Measurements from ENCODE around the gene C2orf68. TPM values are rescaled to one million over a fixed set of nuclear protein-coding genes. Genes with fewer than 3 reads are reported as not detected.

C2orf68 gene
- total RNA-seq, 1 experiment from 2014 or later = 23.7 TPM

DNA sequence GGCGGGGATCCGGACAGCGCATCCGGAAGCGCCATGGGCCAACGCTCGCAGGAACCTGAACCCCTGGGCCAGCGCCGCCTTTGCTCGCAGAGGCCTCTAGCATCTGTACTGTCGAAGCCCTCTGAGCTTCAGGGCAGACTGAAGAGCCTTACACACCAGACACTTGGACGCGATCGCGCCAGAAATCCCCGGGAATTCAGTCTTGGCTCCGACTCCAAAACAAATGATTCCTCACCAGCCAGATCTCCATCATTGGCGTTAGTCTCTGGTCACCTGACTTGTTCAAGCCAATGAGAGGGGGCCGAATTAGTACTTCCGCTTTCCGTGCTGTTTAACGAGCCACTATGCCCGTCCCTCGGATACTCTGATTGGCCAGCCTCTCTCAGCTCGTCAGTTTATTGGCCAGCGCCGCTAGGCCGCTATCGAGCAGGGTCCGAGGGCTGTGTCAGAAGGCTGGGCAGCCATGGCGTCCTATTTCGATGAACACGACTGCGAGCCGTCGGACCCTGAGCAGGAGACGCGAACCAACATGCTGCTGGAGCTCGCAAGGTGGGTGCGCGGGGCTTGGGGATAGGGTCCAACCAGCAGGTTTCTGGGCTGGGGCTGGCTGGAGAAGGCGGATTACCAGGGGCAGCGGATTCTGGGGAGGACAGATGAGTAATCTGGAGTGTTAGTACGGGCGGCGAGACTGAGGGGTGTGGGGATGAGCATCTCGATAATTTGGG lies 16.4 kb downstream of the C2orf68 start, which contains the start of gene RNF181:
Gene RNF181 (plus strand): TSS at position 445 of the 725 bp plus-strand sequence. CDS start 19 bp downstream, at position 464.
- POLR2A ChIA-PET = interaction anchor here (0.5 to 1.2 kb wide), 5 partner anchors 8 to 229 kb away, joined by 3 to 14 read pairs (median 4); no protein-coding TSS in a partner anchor
- CTCF ChIA-PET = no interaction called here
- in situ Hi-C loops (cut with HindIII; ENCODE audit: low pct_unique_long_range_greater_than_20kb, low sequenced_read_pairs) (no loop called here), intact Hi-C loops (cut with micrococcal nuclease; ENCODE audit: unreplicated experiment) (no loop called here)
- peak; percentile 98 for ATAC-seq
- peak within 1 kb of the TSS; percentile 91 to 99 for H3K4me3 ChIP-seq (ENCODE audit: low read depth in 2 of 2, low read length in 2 of 2)
- BruUV-seq (replicated peaks) = no TSS peak
- peaks cover 31% of the 10 kb centered on the region for H3K4me1 ChIP-seq (ENCODE audit: control insufficient read depth, insufficient read depth, low read length)
- H3K36me3 ChIP-seq (ENCODE audit: control insufficient read depth, insufficient read depth, low read length) = peaks cover 2% of the 10 kb centered on the region; the same call in 1 of the 2 replicates
- H3K27me3 ChIP-seq (ENCODE audit: control insufficient read depth, insufficient read depth, low read length) = no peaks in the 10 kb centered on the region
- DNase-seq (ENCODE audit: low read depth, low spot score) = peak; percentile 95
- no peaks in the 10 kb centered on the region for H3K9me3 ChIP-seq (ENCODE audit: control insufficient read depth, insufficient read depth, low read depth, low read length)
- H3K27ac ChIP-seq (ENCODE audit: low read length) = peak within 1 kb of the TSS; percentile 96
- TF ChIP-seq POLR2AphosphoS5 (IDR thresholded peaks at IDR 0.05; ENCODE audit: low read depth, low read length) = peak; percentile 92
- no peak for TF ChIP-seq CTCF (IDR thresholded peaks at IDR 0.05)

- POLR2A ChIA-PET = interaction anchor here (0.5 to 1.2 kb wide), 6 partner anchors 8 to 228 kb away, joined by 3 to 14 read pairs (median 4); no protein-coding TSS in a partner anchor
- TSS peak; percentile 89 for BruUV-seq (replicated peaks)
These were observed 17.1 kb downstream of the C2orf68 start for GRCh38 chr2:85594715-85595300.

More at GRCh38 chr2:85594715-85595300, 17.1 kb downstream of the C2orf68 start:
- Histone ChIP-seq H3K9me3 (ENCODE audit: control insufficient read depth, insufficient read depth, low read depth, low read length) (no peaks in the 10 kb centered on the region), H3K27ac (ENCODE audit: low read length) (peak overlapping the region; percentile 96), H3K4me1 (ENCODE audit: control insufficient read depth, insufficient read depth, low read length) (peaks cover 24% of the 10 kb centered on the region), H3K4me3 (ENCODE audit: low read depth in 2 of 2, low read length in 2 of 2) (peak overlapping the region; percentile 91 to 99), H3K27me3 (ENCODE audit: control insufficient read depth, insufficient read depth, low read length) (no peaks in the 10 kb centered on the region), H3K36me3 (ENCODE audit: control insufficient read depth, insufficient read depth, low read length) (peaks cover 2% of the 10 kb centered on the region; the same call in 1 of the 2 replicates)
- CTCF ChIA-PET = no interaction called here
- in situ Hi-C loops (cut with HindIII; ENCODE audit: low pct_unique_long_range_greater_than_20kb, low sequenced_read_pairs) (no loop called here), intact Hi-C loops (cut with micrococcal nuclease; ENCODE audit: unreplicated experiment) (no loop called here)
- ATAC-seq (no peak; the same call in 1 of the 2 replicates), DNase-seq (ENCODE audit: low read depth, low spot score) (no peak)
- no peak for TF ChIP-seq REST (IDR thresholded peaks at IDR 0.05; ENCODE audit: insufficient read depth in 1 of 2, low read depth in 2 of 2, low read length in 1 of 2)
- no peak for TF ChIP-seq POLR2AphosphoS5 (IDR thresholded peaks at IDR 0.05; ENCODE audit: low read depth, low read length)
- TF ChIP-seq SIN3A (IDR thresholded peaks at IDR 0.05; ENCODE audit: borderline replicate concordance, insufficient read depth, low read depth, low read length) = no peak
- no peak for TF ChIP-seq TCF7L2 (IDR thresholded peaks at IDR 0.05; ENCODE audit: low read depth, low read length)
- no peak for TF ChIP-seq CTCF (IDR thresholded peaks at IDR 0.05)

All from Panc1 (cell line).